GM19463 (cell line): ENCODE measurements around the gene RAMP3.
"Not testable (repeated sequence)": the region's sequence is repeated elsewhere in the genome, so short reads cannot be mapped to it uniquely, and the experiment has no call there.

Experiments
- ATAC-seq: cut with Tn5 transposase; IDR thresholded peaks from one replicate; pipeline ENCODE4 v1.9.1; 2021; ENCODE audit warnings: mild to moderate bottlenecking, moderate library complexity; ENCODE audit not compliant: unreplicated experiment

The RAMP3 gene

DNA sequence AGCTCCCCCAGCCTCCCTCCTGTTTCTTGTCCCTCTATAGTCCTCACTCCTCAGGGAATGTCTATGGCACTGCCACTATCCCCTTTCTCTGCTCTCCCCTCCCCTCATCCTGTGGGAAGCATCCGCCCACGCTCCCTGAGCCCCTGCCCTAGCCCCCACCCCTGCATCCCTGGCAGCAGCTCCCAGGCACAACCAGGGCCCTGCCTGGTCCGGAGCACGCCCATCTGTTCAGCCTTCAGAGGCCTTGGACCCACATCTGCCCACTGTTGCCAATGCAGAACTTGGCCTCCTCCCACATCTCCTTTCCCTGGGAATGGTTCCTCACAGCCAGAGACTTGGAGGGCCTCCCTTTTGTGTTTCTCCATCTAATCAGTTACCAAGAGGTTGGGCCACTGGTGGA, 25.7 kb upstream of the RAMP3 start:
- ATAC-seq = no peak

DNA sequence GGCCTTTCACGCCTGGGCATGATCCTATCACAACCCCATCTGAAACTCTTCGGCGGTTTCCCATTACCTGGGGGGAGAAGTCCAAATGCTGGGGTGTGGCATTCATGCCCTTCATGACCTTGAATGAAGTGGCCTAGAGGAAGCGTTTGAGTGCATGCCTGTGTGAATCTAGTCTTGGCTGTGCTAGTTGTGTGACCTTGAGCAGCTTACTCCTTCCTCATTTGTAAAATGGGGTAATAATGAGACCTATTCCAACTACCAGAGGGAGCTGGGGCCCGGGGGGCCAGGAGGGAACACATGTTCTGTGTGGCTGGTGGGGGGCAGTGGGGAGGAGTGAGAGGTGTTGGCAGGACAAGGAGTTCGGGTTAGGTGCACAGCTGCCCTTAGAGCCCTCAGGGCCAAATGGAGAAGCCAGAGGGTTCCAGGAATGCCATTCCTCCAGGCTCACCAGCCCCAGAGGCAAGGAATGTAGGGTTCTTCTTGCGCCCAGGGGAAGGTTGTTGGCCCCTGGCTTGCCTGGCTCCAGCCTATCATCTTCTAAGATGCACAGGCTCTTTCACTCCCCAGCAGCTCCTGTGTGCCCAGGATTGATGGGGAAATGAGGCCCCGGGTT, 24.8 kb upstream of the RAMP3 start:
- no peak for ATAC-seq

DNA sequence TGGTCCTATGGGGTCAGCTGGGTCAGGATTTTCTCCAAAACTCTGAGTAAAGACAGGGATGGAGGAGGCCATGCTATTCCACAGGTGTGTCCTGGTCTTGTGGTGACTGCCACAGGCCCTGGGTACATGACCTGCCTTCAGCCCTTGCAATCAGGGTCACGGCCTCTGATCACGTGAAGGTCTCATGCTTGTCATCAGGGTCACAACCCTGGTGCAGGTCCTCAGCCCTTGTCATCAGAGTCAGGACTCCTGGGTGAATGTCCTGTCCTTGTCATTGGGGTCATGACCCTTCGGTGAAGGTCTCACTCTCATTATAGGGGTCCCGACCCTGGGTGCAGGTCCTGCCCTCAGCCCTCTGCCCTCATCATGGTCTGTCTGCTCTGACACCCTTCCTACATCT, 24.2 kb upstream of the RAMP3 start:
- no peak for ATAC-seq

DNA sequence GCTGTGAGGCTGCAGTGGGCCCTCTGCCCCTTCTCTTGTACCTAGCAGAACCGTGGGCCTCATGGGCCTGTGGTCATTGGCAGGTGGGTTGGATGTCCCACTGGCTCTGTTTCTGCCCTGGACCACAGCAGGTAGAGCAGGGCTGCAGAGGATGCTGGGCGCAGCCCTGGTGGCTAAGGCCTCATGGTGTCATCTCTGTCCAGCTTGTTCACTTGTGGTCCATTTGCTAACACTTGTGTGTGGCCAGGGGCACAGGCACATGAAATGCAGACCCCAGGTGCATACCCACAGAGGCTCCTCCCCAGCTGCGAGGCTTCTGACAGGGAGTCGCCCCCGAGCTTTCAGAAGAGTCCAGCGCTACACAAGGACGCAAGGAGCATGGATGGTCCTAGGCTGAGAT, 23.7 kb upstream of the RAMP3 start:
- ATAC-seq = no peak

DNA sequence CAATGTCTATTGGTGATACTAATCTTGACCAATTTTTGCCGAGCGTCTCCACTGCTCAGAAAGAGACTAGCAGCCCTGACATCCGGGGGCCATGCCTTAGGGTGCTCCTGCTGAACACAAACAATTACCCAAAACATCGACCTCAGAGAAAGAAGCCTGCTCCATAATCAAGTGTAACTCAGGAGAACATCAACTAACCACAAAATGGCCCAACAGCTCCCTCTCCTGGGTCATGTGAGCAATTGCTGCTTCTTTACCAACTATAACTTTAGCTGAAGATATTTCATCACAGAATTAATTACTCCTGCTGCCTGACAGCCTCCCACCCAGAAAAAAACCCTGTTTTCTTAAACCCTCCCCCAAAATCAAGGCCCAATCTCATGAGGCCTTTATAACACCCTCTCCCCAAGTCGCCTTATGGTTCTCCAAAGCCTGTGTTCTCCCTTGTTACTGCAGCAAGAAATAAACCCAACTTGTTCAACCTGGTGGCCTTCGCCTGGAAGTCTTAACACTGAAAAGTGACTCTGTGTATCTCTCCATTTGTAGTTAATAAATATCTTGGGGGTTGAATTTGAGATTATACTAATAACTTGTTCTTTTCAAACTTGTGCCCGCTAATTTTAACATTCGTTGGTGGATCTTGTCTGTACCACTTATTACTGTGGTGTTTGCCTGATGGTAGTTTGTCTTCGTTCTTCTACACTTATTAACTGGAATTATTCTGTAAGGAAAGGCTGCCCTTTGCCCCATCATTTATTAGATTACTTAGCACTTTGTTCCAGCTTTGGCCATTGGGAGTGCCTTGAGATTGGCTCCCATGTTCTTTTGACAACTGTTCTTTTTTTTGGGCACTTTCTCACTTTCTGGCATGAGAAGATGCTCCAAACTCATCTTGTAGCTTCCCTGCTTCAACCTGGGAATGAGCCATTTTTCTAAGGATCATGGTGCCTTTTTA, 21.2 kb upstream of the RAMP3 start:
- no peak for ATAC-seq

DNA sequence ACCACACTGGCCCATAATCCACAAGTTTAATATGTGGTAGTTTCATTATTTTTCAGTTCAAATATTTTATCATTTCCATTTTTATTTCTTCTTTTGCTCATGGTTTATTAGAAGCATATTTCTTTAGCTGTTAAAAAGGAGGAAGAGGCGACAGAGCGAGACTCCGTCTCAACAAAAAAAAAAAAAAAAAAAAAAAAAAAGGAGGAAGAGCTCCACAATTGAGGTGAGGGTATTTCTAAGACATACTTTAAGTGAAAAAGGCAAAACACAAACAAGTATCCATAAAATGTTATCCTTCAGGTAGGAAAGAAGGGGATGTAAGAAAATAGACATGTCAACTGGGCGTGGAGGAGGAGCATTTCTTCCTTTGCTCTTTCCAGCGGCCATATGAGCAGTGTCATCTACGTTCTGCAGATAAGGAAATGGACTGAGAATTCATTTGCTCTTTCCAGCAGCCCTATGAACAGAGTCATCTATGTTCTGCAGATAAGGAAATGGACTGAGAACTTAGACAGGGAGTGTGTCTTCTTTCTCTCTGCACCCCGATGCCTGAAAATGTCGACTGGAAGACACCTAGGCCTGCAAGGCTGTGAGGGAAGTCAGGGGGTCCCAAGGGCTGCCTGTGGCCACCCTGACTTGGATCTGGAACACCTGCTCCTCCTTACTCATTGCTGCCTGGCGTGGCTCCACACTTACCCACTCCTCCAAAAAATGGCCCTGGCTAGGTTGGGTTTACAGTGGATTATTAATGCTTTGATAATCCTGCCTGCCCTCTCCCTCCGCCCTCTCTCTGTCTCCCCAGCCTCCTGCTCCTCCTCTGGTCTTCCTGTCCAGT, 18.9 kb upstream of the RAMP3 start:
- ATAC-seq = no peak

DNA sequence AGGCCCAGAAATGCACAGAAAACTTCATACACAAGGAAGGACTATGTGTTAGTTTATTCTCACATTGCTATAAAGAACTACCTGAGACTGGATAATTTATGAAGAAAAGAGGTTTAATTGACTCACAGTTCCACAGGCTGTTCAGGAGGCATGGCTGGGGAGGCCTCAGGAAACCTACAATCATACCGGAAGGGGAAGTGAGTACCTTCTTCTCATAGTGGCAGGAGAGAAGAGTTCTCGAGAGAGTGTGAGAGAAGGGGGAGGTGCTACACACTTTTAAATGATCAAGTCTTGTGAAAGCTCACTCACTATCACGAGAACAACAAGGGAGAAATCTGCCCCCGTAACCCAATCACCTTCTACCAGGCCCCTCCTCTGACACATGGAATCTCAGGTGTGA, 16.8 kb upstream of the RAMP3 start:
- no peak for ATAC-seq

DNA sequence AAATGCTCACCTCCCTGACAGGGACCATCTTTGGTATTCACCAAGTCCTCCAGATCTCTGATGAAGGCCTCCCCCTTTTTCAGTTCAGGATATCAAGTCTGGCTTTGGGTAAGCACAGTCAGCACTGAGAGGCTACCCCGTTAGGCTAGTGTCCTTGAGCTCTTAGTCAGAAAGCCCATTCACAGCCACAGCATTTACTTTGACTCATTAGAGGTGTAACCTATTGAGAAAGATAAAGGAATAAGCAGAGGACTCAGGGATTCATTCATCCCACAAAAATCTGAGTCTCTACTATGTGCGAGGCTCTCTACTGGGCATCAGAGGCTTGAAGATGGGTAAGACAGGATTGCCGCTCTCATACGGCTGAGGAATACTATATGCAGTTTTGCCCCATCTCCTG, 14.0 kb upstream of the RAMP3 start:
- no peak for ATAC-seq

DNA sequence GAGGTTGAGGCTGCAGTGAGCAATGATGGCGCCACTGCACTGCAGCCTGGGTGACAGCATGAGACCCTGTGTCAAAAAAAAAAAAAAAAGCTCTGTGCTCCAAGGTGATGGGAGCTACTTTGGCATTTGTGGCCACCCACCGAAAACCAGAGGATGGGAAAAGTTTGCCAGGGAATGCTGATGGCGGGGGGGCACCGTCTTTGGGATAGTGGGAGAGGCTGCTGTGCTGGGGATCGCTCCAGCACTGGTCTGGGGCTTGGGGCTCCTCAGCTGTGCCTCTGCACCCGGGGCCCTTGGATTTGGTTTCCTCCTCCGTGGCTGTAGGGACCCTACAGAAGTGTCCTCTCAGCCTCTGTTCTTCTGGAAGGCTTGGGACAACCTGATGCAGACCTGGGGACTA, 11.7 kb upstream of the RAMP3 start:
- no peak for ATAC-seq

DNA sequence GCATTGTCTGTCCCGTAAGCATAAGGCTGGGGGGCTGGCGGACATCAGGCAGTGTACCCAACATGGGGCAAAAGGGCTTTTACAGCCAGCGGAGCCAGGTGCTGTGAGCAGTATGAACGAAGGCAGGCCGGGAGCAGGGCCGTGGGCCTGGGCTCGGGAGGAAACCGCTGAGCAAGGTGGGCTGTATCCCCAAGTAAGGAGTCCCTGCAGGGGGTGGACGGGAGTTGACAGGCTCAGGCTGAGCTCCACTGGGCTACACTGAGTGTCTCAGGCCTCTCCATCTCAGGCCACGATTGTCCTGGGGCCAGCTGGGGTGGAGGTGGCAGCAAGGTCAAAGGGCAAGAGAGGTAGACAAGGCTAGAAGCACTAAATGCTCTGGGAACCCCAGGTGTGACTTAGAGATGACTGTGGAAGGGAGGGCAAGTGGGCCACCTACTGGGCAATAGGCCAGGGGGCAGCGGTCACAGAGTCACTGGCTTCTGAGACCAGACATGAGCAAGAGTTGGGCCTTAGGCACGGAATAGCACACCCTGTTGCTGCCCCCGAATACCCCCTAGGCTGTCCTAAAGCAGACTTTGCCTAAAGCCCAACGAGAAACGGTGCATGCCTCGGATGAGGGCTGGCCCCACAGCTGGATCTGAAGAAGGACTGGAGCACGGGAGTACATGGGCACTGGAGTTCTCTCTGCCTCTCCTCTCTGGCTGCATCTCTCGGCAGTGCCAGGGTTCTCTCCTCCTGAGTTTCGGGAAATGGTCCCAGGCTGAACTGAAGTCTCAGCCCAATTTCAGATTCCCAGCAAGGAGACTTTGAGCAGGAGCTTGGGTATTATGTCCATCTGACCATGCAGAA, 10.8 kb upstream of the RAMP3 start:
- no peak for ATAC-seq

DNA sequence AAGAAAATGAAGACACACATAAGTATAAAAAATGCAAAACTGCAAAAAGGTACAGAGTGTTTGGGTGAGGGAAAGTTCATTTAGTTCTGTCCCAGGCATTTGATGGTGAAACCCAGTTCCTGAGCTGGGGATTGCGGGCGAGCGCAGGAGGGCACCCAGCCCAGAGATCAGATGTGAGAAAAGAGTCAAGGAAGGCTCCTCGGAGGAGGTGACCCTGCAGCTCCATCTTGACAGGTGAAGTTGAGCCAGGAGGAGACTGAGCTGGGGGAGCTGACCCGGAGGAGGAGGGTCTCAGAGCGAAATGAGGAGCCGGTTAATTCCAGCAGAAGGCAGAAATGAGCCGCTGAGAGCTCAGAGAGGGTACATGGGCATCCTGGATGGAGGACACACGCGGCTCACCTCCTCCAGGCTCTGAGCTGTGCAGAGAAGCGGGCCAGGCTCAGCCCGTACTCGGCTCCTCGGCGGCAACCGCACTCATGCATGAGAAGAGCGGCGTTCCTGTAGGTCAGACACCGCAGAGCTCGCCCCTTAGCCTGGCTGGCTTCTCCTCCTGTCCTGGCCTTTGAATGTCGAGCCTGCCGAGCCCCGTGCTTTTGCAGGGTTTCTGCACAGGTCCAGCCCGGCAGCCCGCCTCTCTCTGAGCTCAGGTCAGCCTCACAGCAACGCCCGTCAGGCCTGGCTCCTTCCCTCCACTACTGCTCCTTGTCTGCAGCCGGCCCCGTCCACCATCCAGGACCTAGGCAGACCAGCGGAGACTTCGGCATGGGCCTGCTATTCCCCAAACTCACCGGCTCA, 9.5 kb upstream of the RAMP3 start:
- no peak for ATAC-seq

DNA sequence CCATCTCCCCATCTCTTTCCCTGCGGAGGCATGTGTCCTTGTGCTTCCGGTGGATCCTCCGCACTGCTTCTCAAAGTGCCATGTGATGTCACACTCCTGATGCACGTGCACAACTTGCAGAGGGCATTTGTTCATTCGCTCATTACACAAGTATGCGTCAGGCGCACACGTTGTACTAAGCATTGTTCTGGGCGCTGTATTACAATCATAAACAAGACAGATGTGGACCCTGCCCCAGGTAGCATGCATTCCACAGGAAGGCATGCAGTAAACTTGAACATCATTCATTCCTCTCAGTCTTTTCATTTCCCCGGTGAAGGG, 9.0 kb upstream of the RAMP3 start:
- ATAC-seq = no peak

DNA sequence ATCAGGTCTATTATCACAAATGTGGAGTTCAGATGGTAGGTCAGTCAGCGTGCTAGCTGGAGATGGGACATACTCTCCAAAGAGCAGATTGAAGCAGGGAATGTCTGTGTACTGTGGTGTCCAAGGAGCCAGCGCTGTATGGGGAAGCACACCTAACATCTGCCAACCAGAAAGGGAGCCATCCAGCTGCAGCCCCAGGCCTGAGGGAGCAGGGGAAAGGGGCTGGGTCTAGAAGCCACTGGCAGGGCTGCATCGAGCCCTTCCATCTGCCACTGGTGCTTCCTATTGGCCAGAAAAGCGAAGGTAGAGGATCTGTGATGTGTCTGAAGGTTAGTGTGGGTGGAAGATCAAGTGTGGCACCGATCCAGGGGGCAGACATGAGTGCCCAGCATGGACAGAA, 8.0 kb upstream of the RAMP3 start:
- ATAC-seq = no peak

DNA sequence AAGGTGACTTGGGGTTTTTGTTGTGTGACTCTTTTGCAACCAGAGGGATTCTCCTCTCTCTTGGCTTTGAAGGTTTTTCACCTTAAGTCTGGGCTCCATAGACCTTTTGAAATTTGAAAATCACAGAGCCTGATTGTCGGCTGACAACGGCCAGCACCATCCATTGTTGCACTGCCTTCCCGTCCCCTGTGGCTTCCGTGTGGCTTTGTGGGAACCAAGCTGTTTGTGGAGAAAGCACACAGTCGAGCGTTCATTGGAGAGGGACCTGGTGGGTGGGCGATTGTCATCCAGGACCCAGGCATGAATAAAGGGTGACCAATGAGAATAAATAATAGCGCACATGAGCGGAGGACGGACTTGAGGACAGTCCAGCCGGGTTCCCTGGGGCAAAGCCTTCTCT, 7.4 kb upstream of the RAMP3 start:
- ATAC-seq = no peak

DNA sequence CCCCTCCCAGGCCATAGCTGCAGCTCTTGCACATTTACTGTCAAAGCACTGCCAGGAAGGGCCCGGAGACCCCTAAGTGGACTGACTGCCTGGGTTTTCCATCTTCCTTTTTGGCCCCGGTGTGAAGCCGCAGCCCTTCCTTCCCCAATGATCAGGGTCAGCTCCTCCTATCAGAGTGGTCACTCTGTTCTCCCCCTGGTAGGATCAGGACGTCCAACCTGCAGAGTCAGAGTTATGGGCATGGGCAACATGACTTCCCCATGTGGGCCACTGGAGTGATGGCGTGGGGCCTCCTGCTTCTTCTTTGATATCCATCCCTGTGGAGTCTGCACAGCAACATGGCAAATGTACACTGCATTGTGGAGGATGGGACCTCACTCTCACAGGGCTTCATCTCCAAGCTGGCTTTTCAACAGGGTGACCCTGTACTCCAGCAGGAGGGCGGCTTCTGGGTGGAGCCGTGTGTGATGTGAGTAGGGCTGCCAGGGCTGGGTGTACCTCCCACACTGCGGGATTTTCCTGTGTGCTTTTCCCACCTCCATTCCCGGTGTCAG, 6.4 kb upstream of the RAMP3 start:
- no peak for ATAC-seq

DNA sequence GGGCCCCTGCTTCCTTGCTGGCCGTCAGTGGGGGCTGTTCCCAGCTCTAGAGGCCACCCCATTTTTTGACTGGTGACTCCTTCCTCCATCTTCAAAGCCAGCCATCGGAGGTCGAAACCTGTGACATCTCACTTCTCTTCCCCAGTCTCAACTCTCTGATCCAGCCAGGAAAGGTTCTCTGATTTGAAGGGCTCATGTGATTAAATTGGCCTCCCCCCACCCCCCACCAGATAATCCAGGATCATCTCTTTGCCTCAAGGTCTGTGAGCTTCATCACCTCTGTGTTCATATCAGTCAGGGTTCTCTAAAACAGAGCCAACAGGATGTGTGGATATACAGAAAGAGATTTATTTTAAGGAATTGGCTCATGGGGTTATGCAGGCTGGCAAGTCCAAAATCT, 5.6 kb upstream of the RAMP3 start:
- ATAC-seq = no peak

DNA sequence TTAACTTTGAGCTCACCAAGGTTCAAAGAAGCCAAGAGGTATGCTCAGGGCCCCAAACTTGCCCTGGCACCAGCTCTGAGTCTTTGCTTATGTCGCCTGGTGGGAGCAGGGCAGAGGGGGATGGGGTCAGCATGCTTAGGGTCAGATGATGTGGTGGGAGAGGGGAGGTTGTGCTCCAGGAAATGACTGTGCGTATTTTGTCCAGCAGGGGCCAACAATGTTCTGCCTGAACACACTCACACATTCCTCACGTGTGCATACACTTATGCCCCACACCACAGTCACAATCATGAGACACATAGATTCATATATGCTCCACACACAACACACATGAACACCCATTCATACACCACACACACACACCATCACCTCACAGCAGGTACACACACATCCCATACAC, 4.4 kb upstream of the RAMP3 start:
- no peak for ATAC-seq

DNA sequence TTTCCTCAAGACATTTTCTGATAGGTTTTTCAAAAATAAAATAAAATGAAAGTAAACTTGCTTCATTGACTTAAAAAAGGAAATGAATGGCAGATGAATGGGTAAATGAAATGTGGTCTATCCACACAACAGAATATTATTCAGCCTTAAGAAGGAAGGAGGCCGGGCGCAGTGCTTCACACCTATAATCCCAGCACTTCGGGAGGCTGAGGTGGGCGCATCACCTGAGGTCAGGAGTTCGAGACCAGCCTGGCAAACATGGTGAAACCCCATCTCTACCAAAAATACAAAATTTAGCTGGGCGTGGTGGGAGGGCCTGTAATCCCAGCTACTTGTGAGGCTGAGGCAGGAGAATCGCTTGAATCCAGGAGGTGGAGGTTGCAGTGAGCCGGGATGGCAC, 3.7 kb upstream of the RAMP3 start:
- ATAC-seq = not testable (repeated sequence)

DNA sequence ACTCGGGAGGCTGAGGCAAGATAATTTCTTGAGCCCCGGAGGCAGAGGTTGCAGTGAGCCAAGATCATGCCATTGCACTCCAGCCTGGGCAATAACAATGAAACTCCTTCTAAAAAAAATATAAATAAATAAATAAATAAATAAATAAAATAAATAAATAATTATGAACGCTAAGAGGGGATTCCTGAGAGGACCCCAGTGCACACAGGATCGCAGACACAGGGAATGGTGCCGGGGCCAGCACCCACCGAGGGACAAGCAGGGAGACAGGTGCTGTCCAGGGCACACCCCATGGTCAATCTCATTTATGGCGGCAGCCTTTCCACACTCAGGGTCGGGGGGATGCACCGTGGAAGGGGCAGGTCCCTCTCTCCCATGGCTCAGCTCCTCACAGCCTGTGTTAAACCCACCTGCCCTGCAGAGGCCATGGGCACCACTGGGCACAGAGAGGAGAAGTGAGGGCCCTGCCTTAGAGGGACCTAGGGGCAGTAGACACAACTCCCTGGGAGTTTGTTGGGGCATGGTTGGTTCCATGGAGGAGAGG, 2.2 kb upstream of the RAMP3 start:
- no peak for ATAC-seq

DNA sequence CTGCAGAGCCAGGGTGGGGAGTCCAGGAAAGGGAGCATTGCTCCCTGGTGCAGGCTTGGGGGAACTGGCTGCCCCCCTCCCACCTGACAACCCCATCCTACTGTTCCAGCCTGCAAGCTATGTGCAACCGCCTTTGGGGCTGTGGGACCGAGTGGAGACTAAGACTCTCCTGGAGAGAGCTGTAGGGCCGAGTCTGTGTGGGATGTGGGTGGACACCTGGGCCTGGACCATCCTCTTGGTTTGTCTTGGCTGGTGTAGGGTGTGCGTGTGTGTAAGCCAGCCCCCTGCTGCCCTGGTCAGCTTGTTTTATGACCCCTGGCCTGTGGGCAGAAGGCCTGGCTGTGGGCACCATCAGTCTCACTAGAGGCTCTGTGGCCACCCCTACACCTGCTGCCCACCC, 1.6 kb upstream of the RAMP3 start:
- no peak for ATAC-seq
